ENCODE measurements around the gene PPP1R15A. TPM values are rescaled to one million over a fixed set of nuclear protein-coding genes. Genes with fewer than 3 reads are reported as not detected.

Gene PPP1R15A
- total RNA-seq, 1 experiment from 2014 or later = 83.3 TPM

DNA sequence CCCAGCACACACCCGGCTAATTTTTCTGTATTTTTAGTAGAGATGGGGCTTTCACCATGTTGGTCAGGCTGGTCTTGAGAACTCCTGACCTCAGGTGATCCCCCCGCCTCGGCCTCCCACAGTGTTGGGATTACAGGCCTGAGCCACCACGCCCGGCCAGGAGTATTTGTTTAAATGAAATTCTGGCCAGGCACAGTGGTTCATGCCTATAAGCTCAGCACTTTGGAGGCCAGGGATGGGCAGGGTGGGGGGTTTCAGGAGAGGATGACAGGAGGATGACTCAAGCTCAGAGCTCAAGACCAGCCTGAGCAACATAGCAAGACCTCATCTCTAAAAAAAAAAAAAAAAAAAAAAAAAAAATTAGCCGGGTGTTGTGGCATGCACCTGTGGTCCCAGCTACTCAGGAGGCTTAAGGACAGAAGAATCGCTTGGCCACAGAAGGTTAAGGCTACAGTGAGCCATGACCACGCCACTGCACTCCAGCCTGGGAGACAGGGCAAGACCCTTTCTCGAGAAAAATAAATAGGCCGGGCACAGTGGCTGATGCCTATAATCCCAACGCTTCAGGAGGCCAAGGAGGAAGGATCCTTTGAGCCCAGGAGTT is 53.1 kb downstream of the PPP1R15A start:
- Mint-ChIP-seq H3K27ac (ENCODE audit: unreplicated experiment) (no peak overlapping the region), H3K4me1 (ENCODE audit: low read depth, unreplicated experiment) (no peaks in the 10 kb centered on the region), H3K36me3 (ENCODE audit: insufficient read depth, unreplicated experiment) (peaks cover 29% of the 10 kb centered on the region), H3K9me3 (ENCODE audit: unreplicated experiment) (no peaks in the 10 kb centered on the region), H3K4me3 (ENCODE audit: unreplicated experiment) (no peak overlapping the region), H3K27me3 (ENCODE audit: insufficient read depth, unreplicated experiment) (no peaks in the 10 kb centered on the region)
- H3K9me3 ChIP-seq = no peaks in the 10 kb centered on the region
- no peak for DNase-seq
- POLR2A ChIA-PET = interaction anchor here (0.6 to 0.7 kb wide), 2 partner anchors 27 to 40 kb away, joined by 4 read pairs; no protein-coding TSS in a partner anchor
- intact Hi-C loops (cut with micrococcal nuclease; ENCODE audit: unreplicated experiment) = no loop called here
- H3K4me3 ChIP-seq (ENCODE audit: low read depth, low read length) = no peak overlapping the region
- H3K36me3 ChIP-seq (ENCODE audit: control insufficient read depth, insufficient read depth, low read length) = no peaks in the 10 kb centered on the region; the same call in 1 of the 2 replicates
- BruUV-seq (replicated peaks) = no TSS peak
- no peaks in the 10 kb centered on the region for H3K27me3 ChIP-seq (replicated peaks; ENCODE audit: control insufficient read depth, insufficient read depth, low read length)
- TF ChIP-seq, protein P1, sequence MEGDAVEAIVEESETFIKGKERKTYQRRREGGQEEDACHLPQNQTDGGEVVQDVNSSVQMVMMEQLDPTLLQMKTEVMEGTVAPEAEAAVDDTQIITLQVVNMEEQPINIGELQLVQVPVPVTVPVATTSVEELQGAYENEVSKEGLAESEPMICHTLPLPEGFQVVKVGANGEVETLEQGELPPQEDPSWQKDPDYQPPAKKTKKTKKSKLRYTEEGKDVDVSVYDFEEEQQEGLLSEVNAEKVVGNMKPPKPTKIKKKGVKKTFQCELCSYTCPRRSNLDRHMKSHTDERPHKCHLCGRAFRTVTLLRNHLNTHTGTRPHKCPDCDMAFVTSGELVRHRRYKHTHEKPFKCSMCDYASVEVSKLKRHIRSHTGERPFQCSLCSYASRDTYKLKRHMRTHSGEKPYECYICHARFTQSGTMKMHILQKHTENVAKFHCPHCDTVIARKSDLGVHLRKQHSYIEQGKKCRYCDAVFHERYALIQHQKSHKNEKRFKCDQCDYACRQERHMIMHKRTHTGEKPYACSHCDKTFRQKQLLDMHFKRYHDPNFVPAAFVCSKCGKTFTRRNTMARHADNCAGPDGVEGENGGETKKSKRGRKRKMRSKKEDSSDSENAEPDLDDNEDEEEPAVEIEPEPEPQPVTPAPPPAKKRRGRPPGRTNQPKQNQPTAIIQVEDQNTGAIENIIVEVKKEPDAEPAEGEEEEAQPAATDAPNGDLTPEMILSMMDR (IDR thresholded peaks at IDR 0.05; ENCODE audit: insufficient read depth in 1 of 2, low read depth in 1 of 2, low read length in 1 of 2, severe bottlenecking in 1 of 2, unreplicated experiment in 1 of 2) = no peak
- H3K4me1 ChIP-seq = no peaks in the 10 kb centered on the region
- CTCF ChIA-PET = interaction anchor here (0.6 kb wide), 1 partner anchor 272 kb away, joined by 4 read pairs; no protein-coding TSS in a partner anchor

Other genes starting within 250 kb of the PPP1R15A start
- 17.4 and 17.7 TPM in 2 replicates for gene DBP, start 235.0 kb upstream of the PPP1R15A start, total RNA-seq (2022)
- gene CA11, start 226.2 kb upstream of the PPP1R15A start, total RNA-seq (2022) = 10.5 and 15.9 TPM in 2 replicates
- 0.12 and 0.34 TPM in 2 replicates for gene NTN5, start 199.4 kb upstream of the PPP1R15A start, total RNA-seq (2022)
- 13.5 and 16.3 TPM in 2 replicates for gene FUT2, start 176.4 kb upstream of the PPP1R15A start, total RNA-seq (2022)
- 1.7 and 1.9 TPM in 2 replicates for gene MAMSTR, start 152.7 kb upstream of the PPP1R15A start, total RNA-seq (2022)
- 5.4 and 5.9 TPM in 2 replicates for gene RASIP1, start 131.8 kb upstream of the PPP1R15A start, total RNA-seq (2022)
- gene IZUMO1, start 125.5 kb upstream of the PPP1R15A start, total RNA-seq (2022) = 8.9 and 10.3 TPM in 2 replicates
- gene FUT1, start 119.8 kb upstream of the PPP1R15A start, total RNA-seq (2022) = 26.1 and 30.5 TPM in 2 replicates
- gene FGF21, start 116.9 kb upstream of the PPP1R15A start, total RNA-seq (2022) = 1.9 and 3.0 TPM in 2 replicates
- gene BCAT2, start 61.4 kb upstream of the PPP1R15A start, total RNA-seq (2022) = 106 and 109 TPM in 2 replicates
- 27.8 and 30.8 TPM in 2 replicates for gene HSD17B14, start 35.9 kb upstream of the PPP1R15A start, total RNA-seq (2022)
- 3.9 and 5.6 TPM in 2 replicates for gene PLEKHA4, start 3.8 kb upstream of the PPP1R15A start, total RNA-seq (2022)
- 0.61 and 1.1 TPM in 2 replicates for gene TULP2, start 26.3 kb downstream of the PPP1R15A start, total RNA-seq (2022)
- 140 and 142 TPM in 2 replicates for gene NUCB1, start 27.9 kb downstream of the PPP1R15A start, total RNA-seq (2022)
- gene DHDH, start 61.3 kb downstream of the PPP1R15A start, total RNA-seq (2022) = 2.6 and 3.3 TPM in 2 replicates
- gene BAX, start 82.5 kb downstream of the PPP1R15A start, total RNA-seq (2022) = 107 and 110 TPM in 2 replicates
- 2,542 and 2,963 TPM in 2 replicates for gene FTL, start 92.9 kb downstream of the PPP1R15A start, total RNA-seq (2022)
- gene GYS1, start 120.9 kb downstream of the PPP1R15A start, total RNA-seq (2022) = 62.7 and 65.3 TPM in 2 replicates
- 165 and 172 TPM in 2 replicates for gene RUVBL2, start 121.5 kb downstream of the PPP1R15A start, total RNA-seq (2022)
- gene LHB, start 144.7 kb downstream of the PPP1R15A start, total RNA-seq (2022) = 0.68 TPM in 1 of 2 replicates, not detected in the other
- not detected in 2 replicates for gene CGB3, start 151.9 kb downstream of the PPP1R15A start, total RNA-seq (2022)
- not detected in 2 replicates for gene CGB2, start 159.5 kb downstream of the PPP1R15A start, total RNA-seq (2022)
- not detected in 2 replicates for gene CGB1, start 164.5 kb downstream of the PPP1R15A start, total RNA-seq (2022)
- 0.49 TPM in 1 of 2 replicates, not detected in the other for gene CGB5, start 171.4 kb downstream of the PPP1R15A start, total RNA-seq (2022)
- not detected in 2 replicates for gene CGB8, start 176.7 kb downstream of the PPP1R15A start, total RNA-seq (2022)
- gene CGB7, start 185.3 kb downstream of the PPP1R15A start, total RNA-seq (2022) = 2.2 and 3.0 TPM in 2 replicates
- gene NTF4, start 192.4 kb downstream of the PPP1R15A start, total RNA-seq (2022) = 9.1 and 10.2 TPM in 2 replicates
- gene KCNA7, start 200.3 kb downstream of the PPP1R15A start, total RNA-seq (2022) = 1.1 and 1.2 TPM in 2 replicates
- gene SNRNP70, start 213.0 kb downstream of the PPP1R15A start, total RNA-seq (2022) = 251 and 259 TPM in 2 replicates
- 11.8 and 12.7 TPM in 2 replicates for gene LIN7B, start 241.9 kb downstream of the PPP1R15A start, total RNA-seq (2022)
- gene C19orf73, start 246.7 kb downstream of the PPP1R15A start, total RNA-seq (2022) = 1.7 and 2.1 TPM in 2 replicates
- gene PPFIA3, start 247.1 kb downstream of the PPP1R15A start, total RNA-seq (2022) = 11.8 and 12.7 TPM in 2 replicates

All from Caco-2 (cell line).